ENCODE results near the gene FAM47E. TPM values are rescaled to one million over a fixed set of nuclear protein-coding genes. Genes with fewer than 3 reads are reported as not detected.
"Not testable (repeated sequence)": the region's sequence is repeated elsewhere in the genome, so short reads cannot be mapped to it uniquely, and the experiment has no call there.

FAM47E gene
- total RNA-seq, 1 donor from 2014 or later: 3.4 TPM

GRCh38 chr4:76278583-76278982 lies 27.1 kb downstream of the FAM47E start:
- no peaks in the 10 kb centered on the region for H3K27me3 Mint-ChIP-seq
- H3K4me3 Mint-ChIP-seq (ENCODE audit: low read depth): no peak overlapping the region

GRCh38 chr4:76279462-76279861 lies 27.9 kb downstream of the FAM47E start:
- TF ChIP-seq CTCF (IDR thresholded peaks at IDR 0.05; ENCODE audit: unreplicated experiment): no peak
- Mint-ChIP-seq H3K27ac (no peak overlapping the region), H3K27me3 (no peaks in the 10 kb centered on the region), H3K36me3 (ENCODE audit: insufficient read depth) (no peaks in the 10 kb centered on the region), H3K9me3 (ENCODE audit: low read depth) (no peaks in the 10 kb centered on the region), H3K4me3 (ENCODE audit: low read depth) (no peak overlapping the region), H3K4me1 (ENCODE audit: low read depth) (peaks cover 23% of the 10 kb centered on the region)
- no peak for DNase-seq (ENCODE audit: low spot score, unreplicated experiment)

More at GRCh38 chr4:76278583-76278982, 27.1 kb downstream of the FAM47E start:
- peaks cover 23% of the 10 kb centered on the region for H3K4me1 Mint-ChIP-seq (ENCODE audit: low read depth)
- H3K36me3 Mint-ChIP-seq (ENCODE audit: insufficient read depth): no peaks in the 10 kb centered on the region
- no peak for TF ChIP-seq CTCF (IDR thresholded peaks at IDR 0.05; ENCODE audit: unreplicated experiment)
- DNase-seq (ENCODE audit: low spot score, unreplicated experiment): no peak
- no peak overlapping the region for H3K27ac Mint-ChIP-seq
- no peaks in the 10 kb centered on the region for H3K9me3 Mint-ChIP-seq (ENCODE audit: low read depth)

GRCh38 chr4:76280488-76281441 lies 29.2 kb downstream of the FAM47E start:
- peaks cover 15% of the 10 kb centered on the region for H3K4me1 Mint-ChIP-seq (ENCODE audit: low read depth)
- H3K36me3 Mint-ChIP-seq (ENCODE audit: insufficient read depth): no peaks in the 10 kb centered on the region

GRCh38 chr4:76281594-76281993 lies 30.1 kb downstream of the FAM47E start:
- not testable (repeated sequence) for H3K36me3 Mint-ChIP-seq (ENCODE audit: insufficient read depth); H3K4me3 Mint-ChIP-seq (ENCODE audit: low read depth); DNase-seq (ENCODE audit: low spot score, unreplicated experiment); H3K27me3 Mint-ChIP-seq; H3K27ac Mint-ChIP-seq; H3K9me3 Mint-ChIP-seq (ENCODE audit: low read depth)
- peaks cover 12% of the 10 kb centered on the region for H3K4me1 Mint-ChIP-seq (ENCODE audit: low read depth)

More at GRCh38 chr4:76280488-76281441, 29.2 kb downstream of the FAM47E start:
- Mint-ChIP-seq H3K27me3 (no peaks in the 10 kb centered on the region), H3K27ac (no peak overlapping the region), H3K9me3 (ENCODE audit: low read depth) (no peaks in the 10 kb centered on the region), H3K4me3 (ENCODE audit: low read depth) (no peak overlapping the region)
- no peak for DNase-seq (ENCODE audit: low spot score, unreplicated experiment)
- TF ChIP-seq CTCF (IDR thresholded peaks at IDR 0.05; ENCODE audit: unreplicated experiment): no peak

GRCh38 chr4:76282941-76283689 lies 31.6 kb downstream of the FAM47E start:
- Mint-ChIP-seq H3K4me3 (ENCODE audit: low read depth) (no peak overlapping the region), H3K4me1 (ENCODE audit: low read depth) (peaks cover 12% of the 10 kb centered on the region), H3K27me3 (no peaks in the 10 kb centered on the region), H3K36me3 (ENCODE audit: insufficient read depth) (peaks cover 3% of the 10 kb centered on the region), H3K27ac (no peak overlapping the region), H3K9me3 (ENCODE audit: low read depth) (peaks cover 18% of the 10 kb centered on the region)
- DNase-seq (ENCODE audit: low spot score, unreplicated experiment): no peak
- no peak for TF ChIP-seq CTCF (IDR thresholded peaks at IDR 0.05; ENCODE audit: unreplicated experiment)

Measured in progenitor cell of endocrine pancreas (in vitro differentiated cells).